Measurements from ENCODE around the gene SLC22A4. TPM values are rescaled to one million over a fixed set of nuclear protein-coding genes. Genes with fewer than 3 reads are reported as not detected.

SLC22A4 gene
- total RNA-seq, 4 donors from 2014 or later: 0.25 to 1.1 (median 0.61) TPM

GRCh38 chr5:132372542-132372941 lies 78.3 kb downstream of the SLC22A4 start:
- Histone ChIP-seq H3K36me3 (no peaks in the 10 kb centered on the region), H3K27ac (no peak overlapping the region), H3K9me3 (no peaks in the 10 kb centered on the region), H3K4me1 (peaks cover 0 to 50% (median 3%) of the 10 kb centered on the region in 3 donors), H3K4me3 (no peak overlapping the region), H3K27me3 (no peaks in the 10 kb centered on the region)
- no peak for TF ChIP-seq POLR2A (IDR thresholded peaks at IDR 0.05)
- no peak for ATAC-seq

- no peak for ATAC-seq
- 83 to 100% methylated on average over 1 of the region's 3 CpGs for WGBS, 2 donors (ENCODE audit: low coverage in 1 of 2)
- H3K27ac ChIP-seq: no peak overlapping the region
- H3K9me3 ChIP-seq: no peaks in the 10 kb centered on the region
- TF ChIP-seq POLR2A (IDR thresholded peaks at IDR 0.05) (no peak), EP300 (IDR thresholded peaks at IDR 0.05) (no peak), POLR2AphosphoS5 (IDR thresholded peaks at IDR 0.05) (no peak)
- TF ChIP-seq, protein P1, sequence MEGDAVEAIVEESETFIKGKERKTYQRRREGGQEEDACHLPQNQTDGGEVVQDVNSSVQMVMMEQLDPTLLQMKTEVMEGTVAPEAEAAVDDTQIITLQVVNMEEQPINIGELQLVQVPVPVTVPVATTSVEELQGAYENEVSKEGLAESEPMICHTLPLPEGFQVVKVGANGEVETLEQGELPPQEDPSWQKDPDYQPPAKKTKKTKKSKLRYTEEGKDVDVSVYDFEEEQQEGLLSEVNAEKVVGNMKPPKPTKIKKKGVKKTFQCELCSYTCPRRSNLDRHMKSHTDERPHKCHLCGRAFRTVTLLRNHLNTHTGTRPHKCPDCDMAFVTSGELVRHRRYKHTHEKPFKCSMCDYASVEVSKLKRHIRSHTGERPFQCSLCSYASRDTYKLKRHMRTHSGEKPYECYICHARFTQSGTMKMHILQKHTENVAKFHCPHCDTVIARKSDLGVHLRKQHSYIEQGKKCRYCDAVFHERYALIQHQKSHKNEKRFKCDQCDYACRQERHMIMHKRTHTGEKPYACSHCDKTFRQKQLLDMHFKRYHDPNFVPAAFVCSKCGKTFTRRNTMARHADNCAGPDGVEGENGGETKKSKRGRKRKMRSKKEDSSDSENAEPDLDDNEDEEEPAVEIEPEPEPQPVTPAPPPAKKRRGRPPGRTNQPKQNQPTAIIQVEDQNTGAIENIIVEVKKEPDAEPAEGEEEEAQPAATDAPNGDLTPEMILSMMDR (IDR thresholded peaks at IDR 0.05): no peak
- H3K4me1 ChIP-seq: peaks cover 0 to 38% (median 0%) of the 10 kb centered on the region in 3 donors
- no peak overlapping the region for H3K4me3 ChIP-seq
- no peaks in the 10 kb centered on the region for H3K27me3 ChIP-seq
- peaks cover 0 to 31% of the 10 kb centered on the region in 2 donors for H3K36me3 ChIP-seq
Observed at GRCh38 chr5:132375957-132376356, 81.8 kb downstream of the SLC22A4 start.

DNA sequence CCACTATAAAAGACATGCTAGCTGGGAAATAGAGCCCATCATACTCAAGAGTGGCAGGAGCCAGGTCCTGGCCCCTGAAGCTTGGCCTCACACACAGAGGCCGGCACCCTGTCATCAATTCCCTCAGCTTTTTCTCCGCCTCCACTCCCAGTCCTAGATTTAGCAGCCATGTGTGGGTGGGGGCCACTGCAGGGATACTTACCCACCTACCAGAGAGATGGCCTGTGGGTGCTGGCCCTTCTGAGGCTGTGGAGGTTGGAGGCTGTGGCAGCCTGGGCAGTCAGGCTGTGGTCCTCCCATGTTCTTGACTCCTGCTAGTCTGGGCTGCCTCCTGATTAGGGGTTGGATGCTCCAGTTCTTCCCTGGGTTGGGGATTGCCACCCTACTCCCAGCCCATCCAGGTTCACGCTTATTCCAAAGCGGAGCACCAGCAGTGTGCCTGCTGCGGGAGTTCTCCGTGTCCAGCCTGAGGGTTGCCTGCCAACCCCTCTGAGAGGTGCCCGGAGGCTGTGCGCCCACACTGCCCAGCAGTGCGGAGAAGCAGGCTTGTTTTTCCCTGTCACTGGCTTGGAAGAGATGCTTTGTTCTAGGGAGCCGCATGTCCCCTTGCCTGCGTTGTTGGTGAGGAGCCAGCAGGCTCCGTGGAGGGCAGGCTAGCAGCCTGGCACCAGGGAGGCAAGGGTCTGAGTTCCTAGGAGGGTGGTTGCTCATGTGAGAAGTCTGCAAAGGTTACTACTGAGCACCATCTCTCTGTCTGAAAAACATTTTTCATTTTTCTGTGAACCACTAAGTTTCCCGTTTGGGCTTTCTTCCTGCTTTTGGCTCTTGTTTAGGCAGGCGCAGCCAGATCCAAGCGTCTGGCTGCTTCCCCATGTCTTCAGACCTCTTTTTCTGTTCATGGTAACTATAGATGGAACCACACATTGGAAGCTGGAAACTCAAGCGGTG lies 82.8 kb downstream of the SLC22A4 start:
- Histone ChIP-seq H3K27me3 (no peaks in the 10 kb centered on the region), H3K36me3 (peaks cover 0 to 41% of the 10 kb centered on the region in 2 donors), H3K4me1 (peaks cover 0 to 28% (median 0%) of the 10 kb centered on the region in 3 donors), H3K9me3 (no peaks in the 10 kb centered on the region), H3K4me3 (no peak overlapping the region), H3K27ac (peak overlapping the region in 3 of 4 donors; percentile 7 to 53 (median 49))
- no peak for TF ChIP-seq POLR2A (IDR thresholded peaks at IDR 0.05)
- TF ChIP-seq, protein P1 (IDR thresholded peaks at IDR 0.05): no peak
- TF ChIP-seq EP300 (IDR thresholded peaks at IDR 0.05): no peak
- TF ChIP-seq POLR2AphosphoS5 (IDR thresholded peaks at IDR 0.05): no peak
- WGBS, 2 donors (ENCODE audit: low coverage in 1 of 2): 50 to 63% methylated on average over 1 to 8 of the region's 16 CpGs
- peak; percentile 23 for ATAC-seq

GRCh38 chr5:132377738-132378137 lies 83.5 kb downstream of the SLC22A4 start:
- no peak for ATAC-seq
- H3K27ac ChIP-seq: peak overlapping the region in 2 of 4 donors; percentile 49 to 53
- TF ChIP-seq POLR2AphosphoS5 (IDR thresholded peaks at IDR 0.05): no peak
- TF ChIP-seq, protein P1 (IDR thresholded peaks at IDR 0.05): no peak
- TF ChIP-seq EP300 (IDR thresholded peaks at IDR 0.05): no peak
- TF ChIP-seq POLR2A (IDR thresholded peaks at IDR 0.05): no peak
- H3K4me1 ChIP-seq: peaks cover 0 to 20% (median 0%) of the 10 kb centered on the region in 3 donors
- WGBS, 2 donors (ENCODE audit: low coverage in 1 of 2): 70% methylated on average over 2 of the region's 7 CpGs; no CpG with 5 or more reads in 1 of the 2 donors
- H3K4me3 ChIP-seq: no peak overlapping the region
- peaks cover 0 to 48% of the 10 kb centered on the region in 2 donors for H3K36me3 ChIP-seq
- no peaks in the 10 kb centered on the region for H3K27me3 ChIP-seq
- no peaks in the 10 kb centered on the region for H3K9me3 ChIP-seq

- peaks cover 0 to 19% (median 0%) of the 10 kb centered on the region in 3 donors for H3K4me1 ChIP-seq
- peaks cover 0 to 48% of the 10 kb centered on the region in 2 donors for H3K36me3 ChIP-seq
- no peak overlapping the region for H3K27ac ChIP-seq
- no peaks in the 10 kb centered on the region for H3K27me3 ChIP-seq
- TF ChIP-seq, protein P1 (IDR thresholded peaks at IDR 0.05): no peak
- TF ChIP-seq POLR2AphosphoS5 (IDR thresholded peaks at IDR 0.05) (no peak), POLR2A (IDR thresholded peaks at IDR 0.05) (no peak), EP300 (IDR thresholded peaks at IDR 0.05) (no peak)
- WGBS, 2 donors (ENCODE audit: low coverage in 1 of 2): 50 to 77% methylated on average over 1 to 2 of the region's 3 CpGs
- ATAC-seq: no peak
- H3K9me3 ChIP-seq: no peaks in the 10 kb centered on the region
- H3K4me3 ChIP-seq: no peak overlapping the region
Observed at GRCh38 chr5:132378580-132378979, 84.4 kb downstream of the SLC22A4 start.
